NCI-H2227 treated with DMSO at 0.1 percent for 48 hours (cell line): Measurements from ENCODE around the gene FIGNL2.
"Not testable (repeated sequence)": the region's sequence is repeated elsewhere in the genome, so short reads cannot be mapped to it uniquely, and the experiment has no call there.

Experiments used
- DNase-seq: peaks from one replicate; lab custom pipeline; 2025; lab: John Stamatoyannopoulos, UW

Gene FIGNL2

GRCh38 chr12:51818086-51818485, 30.4 kb downstream of the FIGNL2 start:
- no peak for DNase-seq

GRCh38 chr12:51817027-51817953, 31.2 kb downstream of the FIGNL2 start:
- no peak for DNase-seq

GRCh38 chr12:51815571-51815970, 32.9 kb downstream of the FIGNL2 start:
- no peak for DNase-seq

GRCh38 chr12:51814311-51815088, 34.0 kb downstream of the FIGNL2 start:
- DNase-seq: no peak

- no peak for DNase-seq
Measured at GRCh38 chr12:51813931-51814310, 34.6 kb downstream of the FIGNL2 start.

GRCh38 chr12:51812871-51813270, 35.6 kb downstream of the FIGNL2 start:
- no peak for DNase-seq

GRCh38 chr12:51811203-51812202, 37.0 kb downstream of the FIGNL2 start:
- no peak for DNase-seq

GRCh38 chr12:51809193-51809592, 39.3 kb downstream of the FIGNL2 start:
- DNase-seq: no peak

GRCh38 chr12:51806896-51807295, 41.6 kb downstream of the FIGNL2 start:
- no peak for DNase-seq

- no peak for DNase-seq
Measured at GRCh38 chr12:51801027-51801426, 47.5 kb downstream of the FIGNL2 start.

GRCh38 chr12:51798501-51798900, 50.0 kb downstream of the FIGNL2 start:
- DNase-seq: no peak

GRCh38 chr12:51798051-51798450, 50.5 kb downstream of the FIGNL2 start:
- not testable (repeated sequence) for DNase-seq

GRCh38 chr12:51797301-51797700, 51.2 kb downstream of the FIGNL2 start:
- no peak for DNase-seq

- no peak for DNase-seq
Measured at GRCh38 chr12:51793201-51793600, 55.3 kb downstream of the FIGNL2 start.

- no peak for DNase-seq
Measured at GRCh38 chr12:51792417-51792816, 56.1 kb downstream of the FIGNL2 start.

GRCh38 chr12:51788876-51789275, 59.6 kb downstream of the FIGNL2 start:
- no peak for DNase-seq

GRCh38 chr12:51785906-51786305, 62.6 kb downstream of the FIGNL2 start:
- no peak for DNase-seq

- DNase-seq: no peak
Measured at GRCh38 chr12:51784688-51785087, 63.8 kb downstream of the FIGNL2 start.

GRCh38 chr12:51779876-51780275, 68.6 kb downstream of the FIGNL2 start:
- no peak for DNase-seq

GRCh38 chr12:51777973-51778372, 70.5 kb downstream of the FIGNL2 start:
- DNase-seq: no peak

GRCh38 chr12:51777457-51777856, 71.1 kb downstream of the FIGNL2 start:
- no peak for DNase-seq

GRCh38 chr12:51774933-51775332, 73.6 kb downstream of the FIGNL2 start:
- no peak for DNase-seq
